Sigmoid colon (tissue), 7 donors: ENCODE results near the gene DZIP3. TPM values are rescaled to one million over a fixed set of nuclear protein-coding genes. Genes with fewer than 3 reads are reported as not detected.

ENCODE experiments used
- DNase-seq: peaks from one replicate; pipeline ENCODE4 v3.0.0-alpha.2; 2019
- H3K27ac ChIP-seq, 4 donors: fragments of 200-600 bp; sonication (generic); one replicate each; pipeline ENCODE4 v1.5.1; 2016 to 2019; ENCODE audit warnings: mild to moderate bottlenecking in 1 of 4
- H3K27me3 ChIP-seq, 3 donors: fragments of 200-600 bp; sonication (generic); one replicate each; pipeline ENCODE4 v1.5.1; 2019; ENCODE audit warnings: mild to moderate bottlenecking in 1 of 3
- H3K36me3 ChIP-seq, 4 donors: fragments of 200-600 bp; sonication (generic); one replicate each; pipeline ENCODE4 v1.5.1; 2016 to 2019
- H3K4me1 ChIP-seq, 4 donors: fragments of 200-600 bp; sonication (generic); one replicate each; pipeline ENCODE4 v1.5.1; 2017 to 2019
- H3K4me3 ChIP-seq, 4 donors: fragments of 200-600 bp; sonication (generic); one replicate each; pipeline ENCODE4 v1.5.1; 2017 to 2019; ENCODE audit warnings: mild to moderate bottlenecking in 2 of 4, moderate library complexity in 1 of 4
- H3K9me3 ChIP-seq, 4 donors: fragments of 200-600 bp in 3 of 4; sonication (generic) in 3 of 4; one replicate each; pipeline versions ENCODE4 v1.5.1 to v1.6.1; 2013 to 2019
- CTCF ChIP-seq, 4 experiments: fragments of 450-650 bp in 3 of 4; fragments of 200-600 bp in 1 of 4; IDR thresholded peaks; one replicate each; pipeline ENCODE4 v1.5.1; 2016 to 2019; ENCODE audit warnings: antibody characterized with exemption in 4 of 4, mild to moderate bottlenecking in 3 of 4, moderate library complexity in 2 of 4
- EP300 ChIP-seq, 4 donors: sonication (generic); formaldehyde crosslinking; IDR thresholded peaks; one replicate each; pipeline ENCODE4 v1.6.1; 2017; ENCODE audit warnings: antibody characterized with exemption in 4 of 4
- POLR2A ChIP-seq, 2 donors: fragments of 450-650 bp; IDR thresholded peaks; one replicate each; pipeline ENCODE4 v1.6.1; 2016; ENCODE audit warnings: antibody characterized with exemption in 2 of 2, mild to moderate bottlenecking in 2 of 2, moderate library complexity in 2 of 2
- POLR2AphosphoS5 ChIP-seq, 4 donors: sonication (generic); formaldehyde crosslinking; IDR thresholded peaks; one replicate each; pipeline ENCODE4 v1.6.1; 2017; ENCODE audit warnings: antibody characterized with exemption in 4 of 4
- WGBS, 2 donors: extraction: QIAGEN DNeasy Blood & Tissue Kit; methylation state at CpG; one replicate each; pipeline ENCODE4 v1.1.7; 2013; 5-methylcytosine and 5-hydroxymethylcytosine counted together
- intact Hi-C: fragments of 100-400 bp; cut with DNase I; formaldehyde crosslinking; loops from one replicate; pipeline ENCODE4 v1.15.1; 2023
- polyA plus RNA-seq, 3 donors: library from polyadenylated mRNA; stranded (reverse); fragments of 200-250 nt; gene quantifications; one replicate each; pipeline ENCODE4 v1.2.3, GENCODE V29; 2013
- total RNA-seq, 4 donors: library from RNA; depleted of rRNA; stranded (reverse); fragments of >200 nt; gene quantifications; one replicate each; pipeline ENCODE4 v1.1.0, GENCODE V29; 2016
- donor health status: healthy with polysubstance abuse.
- donor health status: Bipolar disorder and iron deficiency.
- donor health status: healthy.

DZIP3 gene
- total and polyA plus RNA-seq, 7 donors: 1.2 to 12.0 (median 8.8) TPM

GRCh38 chr3:108555966-108556581 lies 33.4 kb upstream of the DZIP3 start:
- intact Hi-C loops: loop anchor here (10.0 kb wide), 1 partner anchor 621 kb away; no protein-coding TSS in a partner anchor
- Histone ChIP-seq H3K4me1 (no peaks in the 10 kb centered on the region), H3K27ac (no peak overlapping the region), H3K36me3 (peaks cover 0 to 6% (median 0%) of the 10 kb centered on the region in 4 donors), H3K9me3 (no peaks in the 10 kb centered on the region), H3K27me3 (no peaks in the 10 kb centered on the region), H3K4me3 (no peak overlapping the region)
- TF ChIP-seq EP300 (IDR thresholded peaks at IDR 0.05): no peak
- no peak for DNase-seq
- WGBS, 2 donors: 12 to 66% methylated on average over 2 of the region's 2 CpGs

- Histone ChIP-seq H3K9me3 (no peaks in the 10 kb centered on the region), H3K36me3 (peaks cover 0 to 6% (median 0%) of the 10 kb centered on the region in 4 donors), H3K4me1 (peaks cover 0 to 9% (median 0%) of the 10 kb centered on the region in 4 donors), H3K4me3 (no peak overlapping the region), H3K27ac (no peak overlapping the region), H3K27me3 (no peaks in the 10 kb centered on the region)
- TF ChIP-seq CTCF (IDR thresholded peaks at IDR 0.05): no peak
- no peak for TF ChIP-seq POLR2A (IDR thresholded peaks at IDR 0.05)
- TF ChIP-seq POLR2AphosphoS5 (IDR thresholded peaks at IDR 0.05): no peak
- TF ChIP-seq EP300 (IDR thresholded peaks at IDR 0.05): no peak
- WGBS, 2 donors: 96 to 97% methylated on average over 2 of the region's 2 CpGs
- intact Hi-C loops: no loop called here
- no peak for DNase-seq
Observed at GRCh38 chr3:108562565-108562964, 27.0 kb upstream of the DZIP3 start.

GRCh38 chr3:108564564-108564963 lies 25.0 kb upstream of the DZIP3 start:
- H3K4me3 ChIP-seq: no peak overlapping the region
- H3K36me3 ChIP-seq: peaks cover 0 to 6% (median 0%) of the 10 kb centered on the region in 4 donors
- no peaks in the 10 kb centered on the region for H3K27me3 ChIP-seq
- no peak for DNase-seq
- intact Hi-C loops: no loop called here
- no peak for TF ChIP-seq EP300 (IDR thresholded peaks at IDR 0.05)
- TF ChIP-seq POLR2AphosphoS5 (IDR thresholded peaks at IDR 0.05): no peak
- TF ChIP-seq CTCF (IDR thresholded peaks at IDR 0.05): no peak
- TF ChIP-seq POLR2A (IDR thresholded peaks at IDR 0.05): no peak
- H3K27ac ChIP-seq: no peak overlapping the region
- no peaks in the 10 kb centered on the region for H3K9me3 ChIP-seq
- peaks cover 0 to 9% (median 0%) of the 10 kb centered on the region in 4 donors for H3K4me1 ChIP-seq

GRCh38 chr3:108565506-108565905 lies 24.0 kb upstream of the DZIP3 start:
- DNase-seq: no peak
- H3K27me3 ChIP-seq: no peaks in the 10 kb centered on the region
- no peak overlapping the region for H3K4me3 ChIP-seq
- H3K27ac ChIP-seq: no peak overlapping the region
- H3K9me3 ChIP-seq: no peaks in the 10 kb centered on the region
- 93% methylated on average over 3 of the region's 3 CpGs for WGBS, 2 donors
- intact Hi-C loops: no loop called here
- peaks cover 0 to 9% (median 0%) of the 10 kb centered on the region in 4 donors for H3K4me1 ChIP-seq
- peaks cover 0 to under 1% (median 0%) of the 10 kb centered on the region in 4 donors for H3K36me3 ChIP-seq
- no peak for TF ChIP-seq POLR2AphosphoS5 (IDR thresholded peaks at IDR 0.05)
- no peak for TF ChIP-seq EP300 (IDR thresholded peaks at IDR 0.05)
- no peak for TF ChIP-seq POLR2A (IDR thresholded peaks at IDR 0.05)
- TF ChIP-seq CTCF (IDR thresholded peaks at IDR 0.05): no peak

GRCh38 chr3:108566599-108566998 lies 22.9 kb upstream of the DZIP3 start:
- Histone ChIP-seq H3K4me1 (peaks cover 0 to 9% (median 0%) of the 10 kb centered on the region in 4 donors), H3K27me3 (no peaks in the 10 kb centered on the region), H3K36me3 (no peaks in the 10 kb centered on the region), H3K4me3 (no peak overlapping the region), H3K9me3 (no peaks in the 10 kb centered on the region), H3K27ac (no peak overlapping the region)
- 94 to 97% methylated on average over 1 of the region's 1 CpG for WGBS, 2 donors
- intact Hi-C loops: no loop called here
- TF ChIP-seq POLR2A (IDR thresholded peaks at IDR 0.05): no peak
- no peak for TF ChIP-seq CTCF (IDR thresholded peaks at IDR 0.05)
- TF ChIP-seq POLR2AphosphoS5 (IDR thresholded peaks at IDR 0.05): no peak
- no peak for TF ChIP-seq EP300 (IDR thresholded peaks at IDR 0.05)
- no peak for DNase-seq
